Adrenal gland (tissue), 12 donors: ENCODE data around the gene FAM210A. TPM values are rescaled to one million over a fixed set of nuclear protein-coding genes. Genes with fewer than 3 reads are reported as not detected.
"Not testable (repeated sequence)": the region's sequence is repeated elsewhere in the genome, so short reads cannot be mapped to it uniquely, and the experiment has no call there.

Experiments used
- DNase-seq, 7 donors: peaks; one replicate each; pipeline ENCODE4 v3.0.0-alpha.2; 2019 to 2020
- H3K27ac ChIP-seq, 5 donors: fragments of 200-600 bp; sonication (generic) in 4 of 5; 1 replicate in 3 of 5; 2 replicates in 2 of 5; pipeline versions ENCODE4 v1.5.1 to v1.8.0; 2016 to 2020; ENCODE audit warnings: mild to moderate bottlenecking in 1 of 5
- H3K27me3 ChIP-seq: fragments of 200-600 bp; 2 replicates; pipeline ENCODE4 v1.8.0; 2021
- H3K36me3 ChIP-seq, 2 donors: fragments of 200-600 bp; replicated peaks in 1 of 2; 1 replicate in 1 of 2; 2 replicates in 1 of 2; pipeline versions ENCODE4 v1.5.1 to v1.8.0; 2018 to 2022
- H3K4me1 ChIP-seq, 2 donors: fragments of 200-600 bp; replicated peaks in 1 of 2; 1 replicate in 1 of 2; 2 replicates in 1 of 2; pipeline versions ENCODE4 v1.5.1 to v1.8.0; 2018 to 2021
- H3K4me3 ChIP-seq, 4 donors: fragments of 200-600 bp; sonication (generic) in 3 of 4; one replicate each; pipeline ENCODE4 v1.5.1; 2016 to 2018
- H3K9me3 ChIP-seq, 3 donors: fragments of 200-600 bp; sonication (generic) in 1 of 3; replicated peaks in 1 of 3; 1 replicate in 2 of 3; 2 replicates in 1 of 3; pipeline versions ENCODE4 v1.5.1 to v1.8.0; 2016 to 2021
- POLR2A ChIP-seq, 2 donors: fragments of 450-650 bp; IDR thresholded peaks; one replicate each; pipeline ENCODE4 v1.6.1; 2017; ENCODE audit warnings: antibody characterized with exemption in 2 of 2, mild to moderate bottlenecking in 2 of 2, moderate library complexity in 1 of 2
- whole genome bisulfite sequencing, 4 donors: extraction: QIAGEN DNeasy Blood & Tissue Kit in 2 of 4; methylation state at CpG; one replicate each; pipeline versions ENCODE4 v1.1.5 to v1.1.7; 2013 to 2017; 5-methylcytosine and 5-hydroxymethylcytosine counted together
- intact Hi-C, 2 donors: fragments of 100-400 bp; cut with DNase I; formaldehyde crosslinking; loops; one replicate each; pipeline versions ENCODE4 v1.14.1 to v1.15.0; 2022 to 2023
- polyA plus RNA-seq, 3 donors: library from polyadenylated mRNA; stranded (reverse); fragments of 200-250 nt in 2 of 3; fragments of 350-450 nt in 1 of 3; fragmentation: Illumina TruSeq in 1 of 3; extraction: RNeasy Lipid Tissue Mini Kit (QIAGEN cat#74804) in 1 of 3; gene quantifications; one replicate each; pipeline ENCODE4 v1.2.3, GENCODE V29; 2013 to 2014
- total RNA-seq, 9 donors: library from RNA; depleted of rRNA in 4 of 9; stranded (reverse); fragments of >200 nt in 4 of 9; fragments of 120-200 nt in 1 of 9; fragmentation: NEBNext Ultra II Directional in 1 of 9; extraction: Animal tissue kit (Norgen Biotek cat#: 25700) in 1 of 9; gene quantifications; one replicate each; pipeline versions ENCODE4 v1.1.0 to v1.2.4, GENCODE V29; 2013 to 2023
- TF ChIP-seq, protein P1 (sequence below), 6 experiments: fragments of 450-650 bp in 4 of 6; fragments of 200-600 bp in 2 of 6; sonication (generic) in 1 of 6; IDR thresholded peaks; 1 replicate in 5 of 6; 2 replicates in 1 of 6; pipeline versions ENCODE4 v1.5.1 to v1.8.0; 2016 to 2021; ENCODE audit warnings: antibody characterized with exemption in 6 of 6, mild to moderate bottlenecking in 2 of 6, moderate library complexity in 1 of 6
- donor health status: healthy with polysubstance abuse.
- donor health status: Bipolar disorder and iron deficiency.
- donor health status: DM: yes; HTN: yes; CAD: no.
- donor health status: DM: no; HTN: no; CAD: no.
- donor health status: DM: no; HTN: no; CAD: no.
- donor health status: DM: yes; HTN: yes; CAD: no.

Gene FAM210A
- total and polyA plus RNA-seq, 12 donors: 3.4 to 29.5 (median 10.8) TPM

DNA sequence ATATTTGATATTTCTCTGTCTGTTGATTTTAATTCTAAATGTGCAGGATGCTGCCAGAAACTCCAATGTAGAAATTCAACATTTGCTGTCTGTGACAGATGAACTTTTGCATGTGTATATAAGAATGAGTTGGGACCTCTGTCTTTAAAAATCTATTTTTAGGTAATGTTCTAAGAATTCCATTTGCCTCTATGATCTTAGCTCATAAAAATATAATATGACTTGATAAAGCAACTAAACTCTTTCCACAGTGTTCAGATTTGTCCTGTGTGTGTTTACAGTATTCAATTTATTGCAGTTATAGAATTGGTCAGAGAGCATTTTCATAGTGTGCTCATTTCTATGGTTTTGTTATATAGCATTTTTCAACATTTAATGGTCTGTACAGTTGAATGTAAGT lies 33.7 kb upstream of the FAM210A start:
- H3K4me3 ChIP-seq: no peak overlapping the region
- no peaks in the 10 kb centered on the region for H3K4me1 ChIP-seq
- no peak for TF ChIP-seq POLR2A (IDR thresholded peaks at IDR 0.05)
- H3K27ac ChIP-seq: no peak overlapping the region
- H3K27me3 ChIP-seq: no peaks in the 10 kb centered on the region
- no peak for DNase-seq
- intact Hi-C loops: no loop called here
- peaks cover 0 to 9% of the 10 kb centered on the region in 2 donors for H3K36me3 ChIP-seq
- H3K9me3 ChIP-seq: no peaks in the 10 kb centered on the region

DNA sequence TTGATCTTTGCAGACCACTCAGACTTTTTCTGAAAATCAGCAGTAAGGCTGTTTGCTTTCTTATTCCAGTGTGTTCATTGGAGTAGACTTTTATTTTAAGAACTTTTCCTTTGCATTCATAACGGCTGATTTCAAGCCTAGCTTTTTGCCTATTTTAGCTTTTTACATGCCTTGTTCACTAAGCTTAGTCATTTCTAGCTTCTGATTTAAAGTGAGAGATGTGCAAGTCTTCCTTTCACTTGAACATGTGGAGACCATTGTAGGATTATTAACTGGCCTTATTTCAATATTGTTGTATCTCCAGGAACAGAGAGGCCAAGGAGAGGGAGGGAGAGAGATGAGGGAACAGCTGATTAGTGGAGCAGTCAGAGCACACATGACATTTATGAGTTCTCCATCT lies 32.3 kb upstream of the FAM210A start:
- TF ChIP-seq, protein P1, sequence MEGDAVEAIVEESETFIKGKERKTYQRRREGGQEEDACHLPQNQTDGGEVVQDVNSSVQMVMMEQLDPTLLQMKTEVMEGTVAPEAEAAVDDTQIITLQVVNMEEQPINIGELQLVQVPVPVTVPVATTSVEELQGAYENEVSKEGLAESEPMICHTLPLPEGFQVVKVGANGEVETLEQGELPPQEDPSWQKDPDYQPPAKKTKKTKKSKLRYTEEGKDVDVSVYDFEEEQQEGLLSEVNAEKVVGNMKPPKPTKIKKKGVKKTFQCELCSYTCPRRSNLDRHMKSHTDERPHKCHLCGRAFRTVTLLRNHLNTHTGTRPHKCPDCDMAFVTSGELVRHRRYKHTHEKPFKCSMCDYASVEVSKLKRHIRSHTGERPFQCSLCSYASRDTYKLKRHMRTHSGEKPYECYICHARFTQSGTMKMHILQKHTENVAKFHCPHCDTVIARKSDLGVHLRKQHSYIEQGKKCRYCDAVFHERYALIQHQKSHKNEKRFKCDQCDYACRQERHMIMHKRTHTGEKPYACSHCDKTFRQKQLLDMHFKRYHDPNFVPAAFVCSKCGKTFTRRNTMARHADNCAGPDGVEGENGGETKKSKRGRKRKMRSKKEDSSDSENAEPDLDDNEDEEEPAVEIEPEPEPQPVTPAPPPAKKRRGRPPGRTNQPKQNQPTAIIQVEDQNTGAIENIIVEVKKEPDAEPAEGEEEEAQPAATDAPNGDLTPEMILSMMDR (IDR thresholded peaks at IDR 0.05): no peak
- TF ChIP-seq POLR2A (IDR thresholded peaks at IDR 0.05): no peak
- no peak for DNase-seq

DNA sequence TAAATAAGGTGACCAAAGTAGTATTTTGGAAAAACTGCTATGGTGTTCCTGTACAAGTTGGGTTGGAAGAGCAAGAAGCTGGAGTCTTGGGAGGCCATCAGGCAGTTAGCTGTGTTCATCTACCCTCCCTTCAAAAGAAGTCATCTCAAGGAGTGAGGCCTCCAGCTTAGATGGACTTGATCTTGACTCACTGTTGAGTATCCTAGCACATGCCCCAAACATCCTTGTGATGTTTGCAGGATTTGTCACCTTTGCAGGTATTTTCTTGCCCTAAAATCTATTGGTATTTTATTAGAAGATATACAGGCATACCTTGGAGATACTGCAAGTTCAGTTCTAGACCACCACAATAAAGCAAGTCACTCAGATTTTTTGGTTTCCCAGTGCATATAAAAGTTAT lies 30.3 kb upstream of the FAM210A start:
- Histone ChIP-seq H3K4me3 (no peak overlapping the region), H3K27ac (no peak overlapping the region), H3K9me3 (no peaks in the 10 kb centered on the region), H3K4me1 (no peaks in the 10 kb centered on the region), H3K27me3 (no peaks in the 10 kb centered on the region), H3K36me3 (peaks cover 0 to 22% of the 10 kb centered on the region in 2 donors)
- TF ChIP-seq POLR2A (IDR thresholded peaks at IDR 0.05): no peak
- TF ChIP-seq, protein P1 (IDR thresholded peaks at IDR 0.05): no peak
- DNase-seq: no peak
- intact Hi-C loops: no loop called here

More for the DNA sequence above, 32.3 kb upstream of the FAM210A start:
- no peak overlapping the region for H3K27ac ChIP-seq
- WGBS, 4 donors: 79 to 97% (median 93%) methylated on average over 1 of the region's 1 CpG
- no peaks in the 10 kb centered on the region for H3K9me3 ChIP-seq
- no peak overlapping the region for H3K4me3 ChIP-seq
- H3K36me3 ChIP-seq: peaks cover 0 to 22% of the 10 kb centered on the region in 2 donors
- no peaks in the 10 kb centered on the region for H3K4me1 ChIP-seq
- intact Hi-C loops: no loop called here
- no peaks in the 10 kb centered on the region for H3K27me3 ChIP-seq

DNA sequence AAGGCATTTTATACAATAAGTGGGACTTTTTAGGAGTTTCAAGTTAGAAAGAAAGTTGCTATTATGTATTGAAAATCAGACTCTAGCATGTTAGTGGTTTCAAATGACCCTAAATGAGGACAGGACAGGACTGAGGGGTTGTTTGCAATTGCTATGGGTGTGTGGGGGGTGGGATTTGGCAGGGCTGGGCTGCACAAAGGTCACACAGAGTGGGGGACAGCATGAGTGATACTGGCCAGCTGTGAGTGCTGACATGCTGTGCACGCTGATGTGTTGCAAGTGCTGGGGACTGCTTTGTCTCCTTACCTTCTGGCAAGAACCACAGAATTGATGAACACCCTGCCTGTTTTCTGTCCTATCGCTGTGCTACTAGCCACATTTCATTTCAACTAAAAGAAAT lies 29.9 kb upstream of the FAM210A start:
- 95 to 100% (median 100%) methylated on average over 2 of the region's 2 CpGs for WGBS, 4 donors
- no peaks in the 10 kb centered on the region for H3K4me1 ChIP-seq
- H3K27ac ChIP-seq: no peak overlapping the region
- H3K4me3 ChIP-seq: no peak overlapping the region
- DNase-seq: no peak
- peaks cover 0 to 20% of the 10 kb centered on the region in 2 donors for H3K36me3 ChIP-seq
- intact Hi-C loops: no loop called here
- no peaks in the 10 kb centered on the region for H3K9me3 ChIP-seq
- no peak for TF ChIP-seq POLR2A (IDR thresholded peaks at IDR 0.05)
- TF ChIP-seq, protein P1 (IDR thresholded peaks at IDR 0.05): no peak
- H3K27me3 ChIP-seq: no peaks in the 10 kb centered on the region

DNA sequence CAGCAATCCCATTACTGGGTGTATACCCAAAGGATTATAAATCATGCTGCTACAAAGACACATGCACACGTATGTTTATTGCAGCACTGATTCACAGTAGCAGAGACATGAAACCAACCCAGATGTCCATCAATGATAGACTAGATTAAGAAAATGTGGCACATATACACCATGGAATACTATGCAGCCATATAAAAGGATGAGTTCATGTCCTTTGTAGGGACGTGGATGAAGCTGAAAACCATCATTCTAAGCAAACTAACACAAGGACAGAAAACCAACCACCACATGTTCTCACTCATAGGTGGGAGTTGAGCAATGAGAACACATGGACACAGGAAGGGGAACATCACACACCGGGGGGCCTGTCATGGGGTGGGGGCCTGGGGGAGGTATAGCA lies 25.2 kb upstream of the FAM210A start:
- H3K27ac ChIP-seq, H3K9me3 ChIP-seq, DNase-seq, intact Hi-C loops, H3K4me3 ChIP-seq, H3K27me3 ChIP-seq, H3K4me1 ChIP-seq: not testable (repeated sequence)
- H3K36me3 ChIP-seq: peaks cover 0 to 36% of the 10 kb centered on the region in 2 donors
- WGBS, 4 donors: 90 to 100% (median 96%) methylated on average over 3 of the region's 3 CpGs
